GM18502 (cell line): ENCODE data around the gene RSU1.
"Not testable (repeated sequence)": the region's sequence is repeated elsewhere in the genome, so short reads cannot be mapped to it uniquely, and the experiment has no call there.

Experiments
- ATAC-seq: cut with Tn5 transposase; IDR thresholded peaks from one replicate; pipeline ENCODE4 v1.9.1; 2021; ENCODE audit warnings: mild to moderate bottlenecking; ENCODE audit not compliant: unreplicated experiment, poor library complexity

Gene RSU1

DNA sequence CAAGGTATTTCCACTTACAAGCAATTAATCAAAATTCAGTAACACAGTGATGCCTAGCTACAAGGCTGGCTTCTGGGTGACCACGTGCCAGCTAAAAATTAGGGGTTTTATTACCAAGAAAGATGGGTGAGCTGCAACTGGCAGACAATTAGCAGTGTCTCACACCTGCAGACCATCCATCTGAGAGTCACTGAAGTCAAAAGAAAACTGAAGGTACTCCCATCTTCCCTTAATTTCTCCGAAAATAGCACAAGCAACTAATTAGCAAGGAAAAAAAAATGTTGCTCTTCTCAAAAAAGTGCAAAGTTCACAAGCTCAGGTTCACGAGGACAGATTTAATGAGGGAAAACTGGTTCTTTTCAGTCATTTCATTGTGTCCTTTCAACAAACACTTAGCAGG, 28.4 kb downstream of the RSU1 start:
- no peak for ATAC-seq

DNA sequence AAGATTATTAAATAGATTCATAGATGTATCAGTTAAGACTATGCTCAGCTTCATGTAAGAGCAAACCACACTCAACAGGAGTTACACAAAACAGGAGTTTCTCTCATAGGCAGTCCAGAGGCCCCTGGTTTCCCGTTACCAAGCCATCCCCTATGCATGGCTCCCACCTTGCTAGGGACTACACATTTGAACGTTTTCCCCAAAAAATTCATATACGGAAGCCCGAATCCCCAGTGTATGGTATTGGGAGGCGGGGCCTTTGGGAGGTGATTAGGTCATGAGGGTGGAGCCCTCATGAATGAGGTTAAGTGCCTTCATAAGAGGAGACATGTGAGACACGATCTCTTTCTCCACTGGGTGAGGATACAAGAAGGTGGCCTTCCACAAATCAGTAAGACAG, 29.1 kb downstream of the RSU1 start:
- peak; percentile 59 for ATAC-seq

DNA sequence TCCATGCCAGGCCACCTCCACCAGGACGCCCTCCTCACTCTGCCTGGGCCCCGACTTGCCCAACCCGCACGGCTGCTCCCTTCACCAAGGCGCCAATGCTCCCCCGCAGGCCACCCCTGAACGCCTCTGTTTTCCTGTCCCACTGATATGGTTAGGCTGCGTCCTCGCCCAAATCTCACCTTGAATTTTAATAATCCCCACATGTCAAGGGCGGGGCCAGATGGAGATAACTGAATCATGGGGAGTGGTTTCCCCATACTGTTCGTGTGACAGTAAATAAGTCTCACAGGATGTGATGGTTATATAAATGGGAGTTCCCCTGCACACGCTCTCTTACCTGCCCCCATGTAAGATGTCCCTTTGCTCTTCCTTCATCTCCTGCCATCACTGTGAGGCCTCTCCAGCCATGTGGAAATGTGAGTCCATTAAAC, 29.8 kb downstream of the RSU1 start:
- peak; percentile 87 for ATAC-seq

DNA sequence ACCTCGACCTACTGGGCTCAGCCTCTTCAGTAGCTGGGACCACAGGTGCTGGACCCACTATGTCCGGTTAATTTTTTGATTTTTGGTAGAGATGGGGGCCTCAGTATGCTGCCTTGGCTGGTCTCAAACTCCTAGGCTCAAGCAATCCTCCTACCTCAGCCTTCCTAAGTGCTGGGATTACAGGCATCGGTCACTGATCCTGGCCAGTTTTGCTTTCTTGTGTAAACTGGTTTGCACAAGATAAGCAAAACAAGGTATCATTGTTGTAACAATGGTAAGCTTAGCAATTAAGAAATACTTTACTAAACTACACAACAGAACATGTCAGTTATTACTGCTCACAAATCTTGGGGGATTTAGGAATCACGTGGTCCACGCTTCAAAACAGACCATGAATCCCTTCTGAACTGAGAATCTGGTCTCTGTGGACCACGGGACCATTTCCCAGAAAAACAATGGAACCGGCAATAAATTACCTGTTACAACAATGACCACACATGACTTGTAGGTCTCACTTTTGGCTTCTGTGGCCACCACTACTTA, 36.8 kb downstream of the RSU1 start:
- ATAC-seq, result no peak

DNA sequence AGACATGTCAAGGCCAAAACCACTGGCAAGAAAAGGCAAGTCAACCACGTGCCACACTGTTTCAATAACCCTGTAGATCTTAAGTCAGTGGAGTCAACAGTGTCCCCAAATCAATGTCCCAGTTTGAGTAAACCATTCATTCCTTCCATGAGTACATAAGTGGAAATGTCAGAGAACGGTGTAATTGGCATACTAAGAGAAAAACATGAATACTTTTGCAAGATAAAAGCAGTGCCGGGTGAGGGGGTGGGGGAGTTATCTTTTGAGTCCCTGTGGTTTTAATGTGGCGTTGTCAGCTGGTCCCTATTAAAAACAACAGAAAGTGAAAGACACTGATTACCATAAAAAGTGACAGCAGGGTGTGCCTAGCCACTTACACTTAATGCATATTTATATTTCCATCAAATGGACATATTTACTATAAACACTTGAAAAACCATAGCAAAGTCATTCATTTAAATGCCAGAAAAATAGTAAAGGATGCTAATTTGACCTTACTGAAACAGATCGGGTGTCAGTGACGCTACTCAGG, 37.8 kb downstream of the RSU1 start:
- peak; percentile 74 for ATAC-seq

DNA sequence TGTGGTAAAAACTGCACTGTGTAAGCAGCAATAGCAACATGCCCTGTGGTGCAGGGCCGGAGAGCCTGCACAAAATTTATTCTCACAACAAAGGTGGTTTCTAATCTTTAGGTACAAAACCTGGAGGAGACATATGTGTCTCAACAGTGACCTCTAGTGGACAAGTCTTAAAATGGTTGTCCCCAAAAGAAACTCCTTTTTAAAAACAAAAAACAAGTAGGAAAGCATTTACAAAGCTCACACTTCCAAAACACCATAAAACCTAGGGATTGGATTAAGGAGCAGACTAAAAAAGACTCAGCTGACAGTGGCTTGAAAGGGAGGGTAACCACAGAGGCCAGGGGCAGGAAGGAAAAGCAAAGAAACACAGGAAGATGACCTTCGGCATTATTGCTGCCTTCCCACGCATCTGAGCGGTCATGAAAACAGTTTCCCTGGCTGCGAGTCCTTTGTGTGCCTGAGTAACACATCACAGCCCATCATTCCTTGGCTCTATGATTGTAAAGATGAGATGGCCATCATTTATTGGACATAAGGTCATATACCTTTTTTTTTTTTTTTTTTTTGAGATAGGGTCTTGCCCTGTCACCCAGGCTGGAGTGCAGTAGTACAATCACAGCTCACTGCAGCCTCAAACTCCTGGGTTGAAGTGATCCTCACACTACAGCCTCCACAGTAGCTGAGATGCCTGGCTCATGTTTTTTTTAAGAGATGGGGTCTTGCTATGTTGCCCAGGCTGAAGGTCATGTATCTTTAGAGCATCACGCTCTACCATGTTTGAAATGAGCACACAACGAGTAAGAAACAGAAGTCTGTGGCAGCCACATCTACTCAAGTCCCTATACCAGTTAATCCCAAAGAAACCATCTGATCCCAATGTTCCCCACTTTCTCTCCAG, 39.5 kb downstream of the RSU1 start:
- ATAC-seq, result peak; percentile 63

DNA sequence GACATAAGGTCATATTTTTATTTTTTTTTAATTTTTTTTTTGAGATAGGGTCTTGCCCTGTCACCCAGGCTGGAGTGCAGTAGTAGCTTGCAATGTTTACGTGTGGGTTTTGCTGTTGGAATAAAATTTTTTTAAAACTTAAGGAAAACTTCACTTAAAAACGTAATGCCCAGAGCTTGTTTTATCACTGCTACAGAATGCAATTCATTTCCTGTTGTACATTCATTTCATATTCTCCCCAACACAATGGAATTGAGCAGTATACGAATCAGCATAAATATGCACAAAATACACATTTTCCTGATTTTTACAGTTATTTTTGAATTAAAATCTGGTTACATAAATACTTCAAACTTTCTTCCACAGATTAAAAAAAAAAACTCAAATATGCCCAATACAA, 40.3 kb downstream of the RSU1 start:
- no peak for ATAC-seq

DNA sequence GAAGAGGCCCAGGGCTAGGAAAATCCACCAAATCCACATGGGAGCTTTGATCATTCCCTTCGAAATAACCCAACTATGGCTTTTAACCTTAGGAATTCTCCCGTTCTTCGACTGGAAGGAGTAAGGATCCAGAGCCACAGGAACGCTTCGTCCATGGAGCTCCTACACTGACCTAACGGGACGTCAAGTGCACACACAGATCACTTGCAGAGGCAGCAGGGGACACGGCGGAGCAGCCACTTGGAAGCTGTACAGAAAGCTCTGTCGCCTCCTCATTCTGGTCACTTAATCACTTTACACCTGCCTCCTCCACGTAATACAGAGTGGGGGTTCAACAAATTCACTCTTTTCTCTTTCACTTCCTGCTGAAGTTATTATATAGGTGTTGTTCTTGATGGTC, 43.9 kb downstream of the RSU1 start:
- ATAC-seq, result no peak

DNA sequence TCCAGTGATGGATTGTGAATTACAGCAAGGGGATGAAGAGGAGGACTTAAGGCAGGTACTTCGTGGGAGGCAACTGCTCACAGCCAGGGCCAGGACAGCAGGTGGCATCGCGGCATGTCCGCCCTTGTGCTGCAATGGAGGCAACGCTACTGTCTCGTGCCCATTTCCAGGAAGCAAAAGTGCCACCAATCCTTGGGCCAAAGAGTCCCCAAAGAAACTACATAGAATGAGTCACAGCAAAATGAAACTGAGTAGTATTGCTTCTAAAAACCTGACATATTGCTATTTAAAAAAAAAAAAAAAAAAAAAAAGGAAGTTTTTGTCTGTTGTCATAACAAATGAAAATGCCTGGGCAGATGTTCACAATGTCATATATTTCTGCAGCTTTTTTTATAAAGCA, 46.6 kb downstream of the RSU1 start:
- peak; percentile 58 for ATAC-seq

DNA sequence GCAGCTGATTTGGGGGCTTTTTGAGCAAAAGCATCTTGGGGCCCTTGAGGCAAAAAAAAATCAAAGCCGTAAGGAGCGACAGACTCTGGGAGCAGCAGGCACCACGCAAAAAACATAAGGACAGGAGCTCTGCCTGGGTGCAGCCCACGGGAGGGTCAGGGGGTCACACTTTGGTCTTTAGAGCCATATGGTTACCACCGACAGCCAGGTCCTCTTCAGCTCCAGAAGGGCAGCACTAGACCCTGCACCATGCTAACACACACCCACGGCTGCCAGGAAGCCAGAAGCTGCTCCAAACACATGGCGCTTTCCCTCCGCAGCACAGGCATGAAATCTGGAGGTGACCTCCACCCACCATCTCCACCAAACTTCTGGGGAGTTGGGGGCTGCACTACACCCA, 47.1 kb downstream of the RSU1 start:
- no peak for ATAC-seq

DNA sequence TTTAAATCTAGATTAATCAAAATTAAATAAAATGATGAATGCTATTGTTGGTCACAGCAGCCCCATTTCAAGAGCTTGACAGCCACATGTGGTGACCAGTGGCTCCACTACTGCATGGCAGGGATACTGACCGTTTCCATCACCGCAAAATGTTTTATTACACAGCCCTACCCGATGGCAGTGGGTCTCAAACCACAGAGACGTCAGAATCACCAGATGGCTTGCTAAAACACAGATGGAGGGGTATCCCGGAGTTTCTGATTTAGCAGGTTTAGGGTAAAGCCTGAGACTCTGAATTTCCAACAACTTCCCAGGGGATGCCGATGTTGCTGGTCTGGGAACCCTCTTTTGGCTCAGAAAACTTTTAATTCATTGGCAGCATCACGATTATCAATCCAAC, 47.9 kb downstream of the RSU1 start:
- ATAC-seq, result no peak

DNA sequence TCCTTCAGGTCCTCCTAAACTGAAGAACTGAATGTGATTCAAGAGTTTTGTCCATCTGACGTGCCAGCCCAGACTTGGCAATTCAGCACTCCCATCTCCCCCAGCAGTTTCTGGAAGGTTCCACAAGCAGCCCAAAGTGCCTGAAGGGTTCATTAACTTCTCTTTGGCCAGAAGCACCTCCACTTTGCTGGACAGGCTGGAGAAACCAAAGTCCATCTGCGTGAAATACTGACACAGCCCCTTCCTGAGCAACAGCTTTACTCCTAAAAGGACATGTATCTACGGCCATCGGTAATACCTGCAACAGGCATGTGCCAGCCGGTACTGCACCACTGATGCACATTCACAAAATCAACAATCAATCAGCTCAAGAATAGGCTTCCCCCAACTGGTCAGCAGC, 48.5 kb downstream of the RSU1 start:
- no peak for ATAC-seq

DNA sequence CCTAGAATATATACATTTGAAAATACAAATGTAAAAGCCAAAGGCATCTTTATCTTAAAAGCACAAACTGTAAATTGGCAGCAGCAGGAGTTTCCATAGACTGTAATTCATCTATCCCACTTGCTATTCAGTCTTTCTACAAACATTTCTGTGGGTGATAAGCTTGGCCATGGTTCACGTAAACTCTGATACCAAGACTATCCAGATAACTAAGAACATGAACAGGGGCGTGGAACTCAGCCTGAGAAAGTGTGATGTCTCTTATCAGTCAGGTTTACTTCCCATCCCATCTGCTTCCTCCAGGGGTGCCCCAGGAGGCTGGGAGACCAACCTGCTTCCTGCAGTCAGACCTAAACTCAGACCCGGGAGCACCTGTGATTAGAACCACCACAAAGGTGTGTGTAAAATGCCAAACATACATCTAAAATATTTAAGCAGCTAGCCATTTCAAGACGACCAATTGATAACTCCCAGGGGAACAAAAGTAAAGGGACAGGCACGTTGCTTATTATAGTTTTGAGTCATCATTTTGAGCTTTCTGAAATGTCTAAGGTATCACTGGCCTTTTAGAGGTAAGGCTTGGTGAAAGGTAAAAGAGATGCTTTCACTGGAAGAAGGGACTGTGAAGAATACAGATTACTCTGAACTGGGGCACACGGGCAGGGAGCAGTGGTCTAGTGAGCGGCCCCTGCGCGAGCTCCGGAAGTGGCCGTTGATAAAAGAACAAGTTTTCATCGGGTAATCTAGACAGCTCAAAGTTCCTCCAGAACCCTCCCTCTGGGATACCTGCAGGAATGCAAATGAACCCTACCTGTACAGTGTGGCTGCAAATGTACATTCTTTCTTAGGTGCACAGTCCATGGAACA, 51.5 kb downstream of the RSU1 start:
- peak; percentile 77 for ATAC-seq

DNA sequence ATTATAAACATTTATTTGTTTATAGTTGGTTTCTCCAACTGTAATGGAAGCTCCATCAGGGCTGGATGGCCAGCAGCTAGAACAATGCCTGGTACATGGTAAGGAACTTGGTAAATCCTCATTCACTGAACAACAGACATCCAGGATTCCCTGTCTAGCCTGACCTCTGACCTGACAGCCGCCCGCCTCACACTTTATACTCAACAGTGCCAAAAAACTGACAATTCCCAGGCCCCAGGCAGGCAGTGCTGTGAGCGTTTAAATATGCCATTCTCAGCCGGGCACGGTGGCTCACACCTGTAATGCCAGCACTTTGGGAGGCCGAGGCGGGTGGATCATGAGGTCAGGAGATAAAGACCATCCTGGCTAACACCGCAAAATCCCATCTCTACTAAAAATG, 55.9 kb downstream of the RSU1 start:
- ATAC-seq, result no peak

DNA sequence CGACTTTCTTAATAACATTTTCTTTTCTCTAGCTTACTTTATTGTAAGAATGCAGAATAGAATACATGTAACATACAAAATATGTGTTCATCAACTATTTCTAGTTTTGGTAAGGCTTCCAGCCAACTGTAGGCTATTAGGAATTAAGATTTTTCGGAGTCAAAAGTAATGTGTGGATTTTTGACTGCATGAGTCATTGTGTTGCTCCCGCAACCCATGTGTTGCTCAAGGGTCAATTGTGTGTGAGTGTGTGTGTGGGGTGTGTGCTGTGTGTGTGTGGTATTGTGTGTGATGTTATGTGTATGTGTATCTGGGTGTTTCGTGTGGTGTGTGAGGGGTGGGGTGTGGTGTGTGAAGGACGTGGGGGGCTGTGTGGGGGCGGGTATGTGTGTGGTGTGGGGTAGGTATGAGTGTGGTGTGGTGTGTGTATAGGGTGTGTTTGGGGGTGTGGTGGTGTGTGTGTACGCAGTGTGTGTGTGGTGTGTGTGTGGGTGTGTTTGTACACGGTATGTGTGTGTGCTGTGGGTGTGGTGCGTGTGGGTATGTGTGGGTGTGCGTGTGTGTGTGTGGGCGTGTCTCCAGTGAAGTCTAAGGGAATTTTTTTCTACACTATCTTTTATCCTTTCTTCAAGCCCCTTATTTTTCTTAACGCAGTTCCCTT, 60.5 kb downstream of the RSU1 start:
- ATAC-seq, result no peak

DNA sequence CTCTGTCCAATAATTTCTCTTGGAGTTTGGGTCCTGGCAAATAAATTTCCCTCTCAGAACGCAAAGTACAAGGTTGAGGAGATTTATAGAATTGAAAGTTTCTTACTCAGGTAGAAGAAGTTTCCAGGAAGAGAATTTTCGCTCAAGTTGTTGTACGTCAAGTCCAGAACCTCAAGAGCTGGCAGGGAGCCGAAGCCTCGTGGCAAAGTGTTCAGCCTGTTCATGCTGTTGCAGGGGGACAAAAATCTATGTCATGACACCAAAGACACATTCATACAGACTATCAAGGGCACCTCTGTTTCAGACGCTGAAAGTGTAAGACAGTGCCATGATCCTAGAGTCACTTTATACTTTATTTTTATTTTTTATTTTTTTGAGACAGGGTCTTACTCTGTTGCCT, 62.5 kb downstream of the RSU1 start:
- no peak for ATAC-seq

DNA sequence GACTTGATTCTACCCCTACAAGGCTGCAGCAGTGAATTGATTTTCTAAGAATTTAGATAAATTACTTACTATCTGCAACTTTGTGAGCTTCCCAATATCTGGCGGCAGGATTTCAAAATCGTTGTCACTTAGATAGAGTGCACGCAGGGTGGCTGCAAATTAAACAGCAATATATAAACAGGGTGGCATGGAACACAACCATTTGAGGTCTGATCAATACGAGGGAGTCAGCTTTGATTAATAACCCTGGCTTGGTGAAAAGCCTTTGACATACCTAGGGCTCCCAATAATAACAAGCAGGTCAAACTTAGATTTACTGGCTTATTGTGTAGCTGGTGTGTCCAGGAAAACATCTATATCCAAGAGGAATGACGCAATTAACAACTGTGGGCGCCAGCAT, 64.4 kb downstream of the RSU1 start:
- not testable (repeated sequence) for ATAC-seq

DNA sequence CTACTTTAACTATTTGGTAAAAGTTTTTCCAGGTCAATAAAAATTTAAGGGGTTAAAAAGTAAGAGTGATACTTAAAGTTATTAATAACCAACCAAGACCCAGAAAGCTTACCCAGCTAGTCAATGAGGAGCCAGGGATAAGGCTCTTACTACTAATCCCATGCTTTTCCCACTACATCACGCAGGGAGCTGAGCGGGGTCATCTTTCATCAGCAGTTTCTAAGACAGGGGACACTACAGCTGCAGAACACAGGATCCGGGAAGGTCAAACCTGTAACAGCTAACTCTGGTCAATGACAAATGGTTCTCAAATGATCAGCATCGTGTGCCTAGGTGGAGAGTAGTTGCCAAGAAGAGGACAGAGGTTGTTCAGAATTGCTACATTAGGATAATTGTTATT, 65.1 kb downstream of the RSU1 start:
- no peak for ATAC-seq

DNA sequence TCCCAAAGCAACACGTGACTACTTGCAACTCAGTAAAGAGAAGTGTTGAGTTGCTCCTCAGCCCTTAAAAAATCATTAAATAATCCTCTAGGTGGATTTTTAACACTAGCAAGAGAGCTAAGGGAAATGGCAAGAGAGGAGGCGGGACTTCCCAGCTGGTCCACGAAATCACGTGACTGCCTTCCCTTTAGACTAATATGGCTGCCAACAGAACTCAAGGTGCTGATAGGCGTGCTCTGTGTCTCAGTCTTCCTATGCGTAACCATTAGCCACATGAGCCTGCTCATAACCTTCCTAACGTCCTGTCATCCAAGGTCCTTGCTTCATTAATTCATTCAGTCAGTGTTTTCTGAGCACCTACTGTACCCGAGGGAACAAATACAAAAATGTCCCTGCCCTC, 66.0 kb downstream of the RSU1 start:
- no peak for ATAC-seq

DNA sequence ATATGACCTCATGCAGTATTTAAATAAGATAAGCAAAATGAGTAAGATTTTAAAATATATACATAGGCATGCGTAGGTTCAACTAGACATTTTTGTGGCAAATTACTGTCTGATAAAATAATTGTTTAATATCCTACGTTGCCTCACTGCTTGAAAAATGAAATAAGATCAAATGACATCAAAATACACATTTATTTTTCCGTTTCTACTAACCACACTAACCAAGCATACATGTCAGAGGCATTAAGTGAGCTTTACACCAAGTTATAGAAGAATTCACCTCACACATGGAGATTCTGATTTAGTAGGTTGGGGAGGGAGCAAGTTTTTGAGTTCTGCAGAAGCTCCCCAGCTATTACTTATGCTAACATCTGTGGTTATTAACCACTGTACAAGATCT, 66.8 kb downstream of the RSU1 start:
- no peak for ATAC-seq
